ENCODE measurements around the gene SDF2. TPM values are rescaled to one million over a fixed set of nuclear protein-coding genes. Genes with fewer than 3 reads are reported as not detected.

SDF2 gene
- total RNA-seq, 1 donor from 2014 or later = 62.7 TPM

DNA sequence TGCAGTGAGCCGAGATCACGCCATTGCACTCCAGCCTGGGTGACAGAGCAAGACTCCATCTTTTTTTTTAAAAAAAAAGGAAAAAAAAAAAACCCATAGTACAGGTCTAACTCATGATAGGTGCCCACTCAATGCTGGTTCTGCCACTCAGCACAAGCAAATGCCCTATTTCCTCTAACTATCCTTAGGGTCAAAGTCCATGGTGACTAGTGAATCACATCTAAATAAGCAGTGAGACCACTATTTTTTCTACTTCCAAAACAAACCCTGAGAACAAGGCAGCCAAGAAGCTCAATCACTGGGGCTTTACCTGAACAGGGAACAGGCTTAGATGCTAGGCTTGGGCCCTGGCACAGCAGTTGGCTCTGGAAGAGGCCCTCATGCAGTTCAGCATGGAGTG is 20.1 kb downstream of the SDF2 start:
- no peak for DNase-seq (ENCODE audit: low spot score)
- no peak overlapping the region for H2AFZ ChIP-seq (replicated peaks)
- H3K27me3 ChIP-seq = no peaks in the 10 kb centered on the region
- no peaks in the 10 kb centered on the region for H3K9me3 ChIP-seq (ENCODE audit: low read depth)
- H3K4me2 ChIP-seq = no peak overlapping the region
- no peak overlapping the region for H3K27ac Mint-ChIP-seq
- peaks cover 39% of the 10 kb centered on the region for H4K20me1 ChIP-seq (ENCODE audit: low read depth)
- H3K4me1 Mint-ChIP-seq = peaks cover 22% of the 10 kb centered on the region
- no peak overlapping the region for H3K9ac ChIP-seq
- peaks cover 39% of the 10 kb centered on the region for H3K79me2 ChIP-seq (ENCODE audit: low read depth)
- no peak overlapping the region for H3K27ac ChIP-seq
- peaks cover 31% of the 10 kb centered on the region for H3K36me3 Mint-ChIP-seq
- no peak overlapping the region for H3K4me3 Mint-ChIP-seq
- peaks cover 2% of the 10 kb centered on the region for H3K27me3 Mint-ChIP-seq (ENCODE audit: insufficient read depth, low read depth)
- peaks cover 17% of the 10 kb centered on the region for H3K36me3 ChIP-seq
- TF ChIP-seq, protein P1, sequence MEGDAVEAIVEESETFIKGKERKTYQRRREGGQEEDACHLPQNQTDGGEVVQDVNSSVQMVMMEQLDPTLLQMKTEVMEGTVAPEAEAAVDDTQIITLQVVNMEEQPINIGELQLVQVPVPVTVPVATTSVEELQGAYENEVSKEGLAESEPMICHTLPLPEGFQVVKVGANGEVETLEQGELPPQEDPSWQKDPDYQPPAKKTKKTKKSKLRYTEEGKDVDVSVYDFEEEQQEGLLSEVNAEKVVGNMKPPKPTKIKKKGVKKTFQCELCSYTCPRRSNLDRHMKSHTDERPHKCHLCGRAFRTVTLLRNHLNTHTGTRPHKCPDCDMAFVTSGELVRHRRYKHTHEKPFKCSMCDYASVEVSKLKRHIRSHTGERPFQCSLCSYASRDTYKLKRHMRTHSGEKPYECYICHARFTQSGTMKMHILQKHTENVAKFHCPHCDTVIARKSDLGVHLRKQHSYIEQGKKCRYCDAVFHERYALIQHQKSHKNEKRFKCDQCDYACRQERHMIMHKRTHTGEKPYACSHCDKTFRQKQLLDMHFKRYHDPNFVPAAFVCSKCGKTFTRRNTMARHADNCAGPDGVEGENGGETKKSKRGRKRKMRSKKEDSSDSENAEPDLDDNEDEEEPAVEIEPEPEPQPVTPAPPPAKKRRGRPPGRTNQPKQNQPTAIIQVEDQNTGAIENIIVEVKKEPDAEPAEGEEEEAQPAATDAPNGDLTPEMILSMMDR (IDR thresholded peaks at IDR 0.05) = no peak
- TF ChIP-seq EZH2 (IDR thresholded peaks at IDR 0.05) (no peak), EZH2phosphoT487 (IDR thresholded peaks at IDR 0.05) (no peak)
- peaks cover 6% of the 10 kb centered on the region for H3K4me1 ChIP-seq
- H3K4me3 ChIP-seq = no peak overlapping the region
- H3K9me3 Mint-ChIP-seq = no peaks in the 10 kb centered on the region
- H3F3A ChIP-seq (ENCODE audit: low read depth) = peaks cover 23% of the 10 kb centered on the region

DNA sequence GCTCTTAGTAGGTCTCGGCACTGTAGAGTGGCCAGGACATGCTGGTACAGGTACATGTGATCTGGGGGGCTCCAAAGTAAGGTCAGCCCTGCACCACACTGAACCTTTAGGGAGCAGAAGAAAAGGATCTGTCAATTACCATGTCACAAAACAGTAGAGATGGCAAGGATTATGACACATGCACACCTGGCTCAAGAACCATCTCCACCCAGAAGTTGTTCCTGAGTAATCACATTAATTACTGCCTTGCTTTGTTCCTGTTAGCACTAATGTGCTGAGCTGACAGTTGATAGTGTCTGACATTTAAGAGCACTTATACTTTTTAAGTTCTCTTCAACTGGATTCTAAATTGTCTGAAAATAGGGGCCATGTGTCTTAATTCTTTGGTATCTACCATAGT is 26.2 kb downstream of the SDF2 start:
- Mint-ChIP-seq H3K27ac (no peak overlapping the region), H3K4me3 (no peak overlapping the region), H3K36me3 (peaks cover 61% of the 10 kb centered on the region), H3K9me3 (no peaks in the 10 kb centered on the region), H3K27me3 (ENCODE audit: insufficient read depth, low read depth) (peaks cover 2% of the 10 kb centered on the region), H3K4me1 (no peaks in the 10 kb centered on the region)
- Histone ChIP-seq H3K9me3 (ENCODE audit: low read depth) (no peaks in the 10 kb centered on the region), H3K36me3 (peaks cover 13% of the 10 kb centered on the region), H3K79me2 (ENCODE audit: low read depth) (peaks cover 21% of the 10 kb centered on the region), H3K4me3 (no peak overlapping the region), H4K20me1 (ENCODE audit: low read depth) (peaks cover 52% of the 10 kb centered on the region), H3K27ac (no peak overlapping the region), H3K4me2 (no peak overlapping the region), H3F3A (ENCODE audit: low read depth) (no peaks in the 10 kb centered on the region), H3K27me3 (no peaks in the 10 kb centered on the region), H3K4me1 (no peaks in the 10 kb centered on the region), H3K9ac (no peak overlapping the region), H2AFZ (replicated peaks) (no peak overlapping the region)
- TF ChIP-seq, protein P1 (IDR thresholded peaks at IDR 0.05) = no peak
- TF ChIP-seq EZH2phosphoT487 (IDR thresholded peaks at IDR 0.05) (no peak), EZH2 (IDR thresholded peaks at IDR 0.05) (no peak)
- no peak for DNase-seq (ENCODE audit: low spot score)

DNA sequence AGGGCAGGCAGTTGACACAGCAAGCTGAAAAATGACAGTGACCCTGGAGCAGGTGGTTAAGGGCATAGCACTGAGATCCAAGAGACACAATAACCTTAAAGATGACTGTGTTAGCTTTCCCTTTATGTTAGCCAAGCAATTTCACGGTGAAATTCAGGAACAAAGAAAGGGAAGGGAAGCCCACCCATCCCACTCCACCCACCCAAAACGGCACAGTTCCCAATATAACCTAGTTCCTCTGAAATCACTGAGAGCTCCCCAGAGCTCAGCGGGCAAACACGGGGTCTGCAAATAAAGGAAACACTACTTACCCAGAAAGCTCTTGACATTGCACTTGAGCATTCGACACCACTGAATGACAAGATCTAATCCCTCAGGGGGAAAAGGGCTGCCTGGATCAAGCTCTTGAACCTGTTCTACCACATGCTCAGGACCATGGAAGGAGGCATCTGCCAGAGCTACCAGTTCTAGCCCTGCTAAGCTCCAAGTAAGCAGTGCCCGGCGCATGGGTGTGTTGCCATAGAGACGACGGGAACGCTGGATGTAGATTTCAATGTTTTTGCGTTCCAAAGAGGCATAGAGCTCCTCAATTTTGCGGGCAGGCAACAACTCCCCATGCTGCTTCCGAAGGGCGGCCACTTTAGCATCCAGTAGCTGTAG is 27.4 kb downstream of the SDF2 start:
- no peak for DNase-seq (ENCODE audit: low spot score)
- H3K9me3 ChIP-seq (ENCODE audit: low read depth) = no peaks in the 10 kb centered on the region
- Mint-ChIP-seq H3K36me3 (peaks cover 53% of the 10 kb centered on the region), H3K4me3 (no peak overlapping the region), H3K9me3 (no peaks in the 10 kb centered on the region), H3K27ac (no peak overlapping the region), H3K4me1 (no peaks in the 10 kb centered on the region), H3K27me3 (ENCODE audit: insufficient read depth, low read depth) (peaks cover 2% of the 10 kb centered on the region)
- H3K4me2 ChIP-seq = no peak overlapping the region
- TF ChIP-seq EZH2 (IDR thresholded peaks at IDR 0.05) (no peak), EZH2phosphoT487 (IDR thresholded peaks at IDR 0.05) (no peak)
- TF ChIP-seq, protein P1 (IDR thresholded peaks at IDR 0.05) = no peak
- no peaks in the 10 kb centered on the region for H3F3A ChIP-seq (ENCODE audit: low read depth)
- H3K4me1 ChIP-seq = no peaks in the 10 kb centered on the region
- H3K27me3 ChIP-seq = no peaks in the 10 kb centered on the region
- peaks cover 21% of the 10 kb centered on the region for H3K79me2 ChIP-seq (ENCODE audit: low read depth)
- no peak overlapping the region for H3K4me3 ChIP-seq
- peaks cover 47% of the 10 kb centered on the region for H4K20me1 ChIP-seq (ENCODE audit: low read depth)
- H2AFZ ChIP-seq (replicated peaks) = no peak overlapping the region
- H3K9ac ChIP-seq = no peak overlapping the region
- peaks cover 13% of the 10 kb centered on the region for H3K36me3 ChIP-seq
- H3K27ac ChIP-seq = no peak overlapping the region
